Prostate gland (tissue), 2 donors: Measurements from ENCODE around the gene SLC39A11.

ENCODE experiments used
- POLR2A ChIP-seq: fragments of 450-650 bp; IDR thresholded peaks from one replicate; pipeline ENCODE4 v1.6.1; 2016; ENCODE audit warnings: antibody characterized with exemption, mild to moderate bottlenecking
- POLR2AphosphoS5 ChIP-seq: sonication (generic); formaldehyde crosslinking; IDR thresholded peaks from one replicate; pipeline ENCODE4 v1.6.1; 2017; ENCODE audit warnings: antibody characterized with exemption
- TF ChIP-seq, protein P1 (sequence below), 4 experiments: fragments of 200-600 bp in 2 of 4; fragments of 450-650 bp in 2 of 4; sonication (generic) in 2 of 4; IDR thresholded peaks; 1 replicate in 3 of 4; 2 replicates in 1 of 4; pipeline ENCODE4 v1.5.1; 2016 to 2019; ENCODE audit warnings: antibody characterized with exemption in 4 of 4, mild to moderate bottlenecking in 2 of 4, moderate library complexity in 2 of 4

DNA sequence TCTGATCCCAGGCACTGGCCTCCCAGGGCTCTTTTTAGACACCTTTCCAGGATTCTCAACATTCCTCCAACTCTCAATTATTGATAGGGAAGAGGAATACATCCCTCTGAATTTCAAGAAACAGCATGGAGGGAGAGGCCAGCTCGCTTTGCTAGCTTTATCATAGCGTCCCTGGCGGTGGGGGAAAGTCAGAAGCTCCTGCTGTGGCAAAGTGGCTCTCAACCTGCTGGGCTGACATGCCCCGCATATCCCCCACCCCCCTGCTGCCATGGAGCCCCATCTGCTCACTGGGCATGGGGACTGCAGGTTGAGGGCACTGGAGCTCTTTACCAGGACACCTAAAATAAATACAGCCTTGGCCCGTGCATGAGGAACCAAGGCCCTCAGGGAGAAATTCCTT is 140.3 kb downstream of the SLC39A11 start:
- no peak for TF ChIP-seq POLR2AphosphoS5
- TF ChIP-seq POLR2A, result no peak
- TF ChIP-seq, protein P1, sequence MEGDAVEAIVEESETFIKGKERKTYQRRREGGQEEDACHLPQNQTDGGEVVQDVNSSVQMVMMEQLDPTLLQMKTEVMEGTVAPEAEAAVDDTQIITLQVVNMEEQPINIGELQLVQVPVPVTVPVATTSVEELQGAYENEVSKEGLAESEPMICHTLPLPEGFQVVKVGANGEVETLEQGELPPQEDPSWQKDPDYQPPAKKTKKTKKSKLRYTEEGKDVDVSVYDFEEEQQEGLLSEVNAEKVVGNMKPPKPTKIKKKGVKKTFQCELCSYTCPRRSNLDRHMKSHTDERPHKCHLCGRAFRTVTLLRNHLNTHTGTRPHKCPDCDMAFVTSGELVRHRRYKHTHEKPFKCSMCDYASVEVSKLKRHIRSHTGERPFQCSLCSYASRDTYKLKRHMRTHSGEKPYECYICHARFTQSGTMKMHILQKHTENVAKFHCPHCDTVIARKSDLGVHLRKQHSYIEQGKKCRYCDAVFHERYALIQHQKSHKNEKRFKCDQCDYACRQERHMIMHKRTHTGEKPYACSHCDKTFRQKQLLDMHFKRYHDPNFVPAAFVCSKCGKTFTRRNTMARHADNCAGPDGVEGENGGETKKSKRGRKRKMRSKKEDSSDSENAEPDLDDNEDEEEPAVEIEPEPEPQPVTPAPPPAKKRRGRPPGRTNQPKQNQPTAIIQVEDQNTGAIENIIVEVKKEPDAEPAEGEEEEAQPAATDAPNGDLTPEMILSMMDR (IDR thresholded peaks at IDR 0.05), result no peak
